ENCODE data around the gene SERTAD4.

GRCh38 chr1:210289248-210289647 is 56.7 kb downstream of the SERTAD4 start:
- TF ChIP-seq CTCF (conservative IDR thresholded peaks at IDR 0.05; ENCODE audit: low read depth in 2 of 2) (no peak), POLR2AphosphoS5 (IDR thresholded peaks at IDR 0.05; ENCODE audit: low read depth) (no peak), JUNB (IDR thresholded peaks at IDR 0.05; ENCODE audit: unreplicated experiment) (no peak), EZH2 (IDR thresholded peaks at IDR 0.05; ENCODE audit: low read depth, unreplicated experiment) (no peak)
